ENCODE data around the gene TAF3. TPM values are rescaled to one million over a fixed set of nuclear protein-coding genes. Genes with fewer than 3 reads are reported as not detected.

TAF3 gene
- total RNA-seq, 1 donor from 2014 or later = 8.5 TPM

- Mint-ChIP-seq H3K4me3 (no peak overlapping the region), H3K9me3 (no peaks in the 10 kb centered on the region), H3K4me1 (peaks cover 15% of the 10 kb centered on the region), H3K27ac (no peak overlapping the region), H3K27me3 (ENCODE audit: low read depth) (peaks cover 67% of the 10 kb centered on the region), H3K36me3 (no peaks in the 10 kb centered on the region)
- no peak for DNase-seq (ENCODE audit: low spot score in 2 of 2, unreplicated experiment in 2 of 2)
- no peak for TF ChIP-seq CTCF (IDR thresholded peaks at IDR 0.05; ENCODE audit: unreplicated experiment)
These were observed 214.3 kb downstream of the TAF3 start for GRCh38 chr10:8032558-8032957.

- H3K4me3 Mint-ChIP-seq = peak overlapping the region; percentile 41
- H3K27me3 Mint-ChIP-seq (ENCODE audit: low read depth) = peaks cover 80% of the 10 kb centered on the region
- no peaks in the 10 kb centered on the region for H3K9me3 Mint-ChIP-seq
- no peak overlapping the region for H3K27ac Mint-ChIP-seq
- no peaks in the 10 kb centered on the region for H3K36me3 Mint-ChIP-seq
- no peak for DNase-seq (ENCODE audit: low spot score in 2 of 2, unreplicated experiment in 2 of 2)
- no peak for TF ChIP-seq CTCF (IDR thresholded peaks at IDR 0.05; ENCODE audit: unreplicated experiment)
- peaks cover 26% of the 10 kb centered on the region for H3K4me1 Mint-ChIP-seq
These were observed 215.6 kb downstream of the TAF3 start for GRCh38 chr10:8033812-8034465.

GRCh38 chr10:8034466-8035005 lies 216.2 kb downstream of the TAF3 start:
- H3K4me1 Mint-ChIP-seq = peaks cover 29% of the 10 kb centered on the region
- no peaks in the 10 kb centered on the region for H3K36me3 Mint-ChIP-seq
- no peak for TF ChIP-seq CTCF (IDR thresholded peaks at IDR 0.05; ENCODE audit: unreplicated experiment)
- peak overlapping the region; percentile 49 for H3K4me3 Mint-ChIP-seq
- H3K27ac Mint-ChIP-seq = no peak overlapping the region
- no peak for DNase-seq (ENCODE audit: low spot score in 2 of 2, unreplicated experiment in 2 of 2)
- peaks cover 86% of the 10 kb centered on the region for H3K27me3 Mint-ChIP-seq (ENCODE audit: low read depth)
- H3K9me3 Mint-ChIP-seq = no peaks in the 10 kb centered on the region

- no peak for TF ChIP-seq CTCF (IDR thresholded peaks at IDR 0.05; ENCODE audit: unreplicated experiment)
- Mint-ChIP-seq H3K27ac (no peak overlapping the region), H3K4me3 (peak overlapping the region; percentile 49), H3K4me1 (peaks cover 29% of the 10 kb centered on the region), H3K9me3 (no peaks in the 10 kb centered on the region), H3K36me3 (no peaks in the 10 kb centered on the region), H3K27me3 (ENCODE audit: low read depth) (peaks cover 92% of the 10 kb centered on the region)
- no peak for DNase-seq (ENCODE audit: low spot score in 2 of 2, unreplicated experiment in 2 of 2)
These were observed 216.8 kb downstream of the TAF3 start for GRCh38 chr10:8035006-8035640.

- H3K4me3 Mint-ChIP-seq = peak overlapping the region; percentile 49
- TF ChIP-seq CTCF (IDR thresholded peaks at IDR 0.05; ENCODE audit: unreplicated experiment) = no peak
These were observed 217.6 kb downstream of the TAF3 start for GRCh38 chr10:8035641-8036470.

More at GRCh38 chr10:8035641-8036470, 217.6 kb downstream of the TAF3 start:
- DNase-seq (ENCODE audit: low spot score in 2 of 2, unreplicated experiment in 2 of 2) = no peak
- Mint-ChIP-seq H3K27me3 (ENCODE audit: low read depth) (peaks cover 96% of the 10 kb centered on the region), H3K36me3 (no peaks in the 10 kb centered on the region), H3K27ac (no peak overlapping the region), H3K4me1 (peaks cover 29% of the 10 kb centered on the region), H3K9me3 (no peaks in the 10 kb centered on the region)

All from mesothelial cell of epicardium (in vitro differentiated cells).